ES-I3 (cell line): Measurements from ENCODE around the gene PCBP3.
"Not testable (repeated sequence)": the region's sequence is repeated elsewhere in the genome, so short reads cannot be mapped to it uniquely, and the experiment has no call there.

Experiments used
- H3K36me3 ChIP-seq: 2 replicates; pipeline ENCODE4 v1.6.1; 2013; ENCODE audit warnings: mild to moderate bottlenecking, low read length, control low read depth, moderate library complexity; ENCODE audit not compliant: insufficient read depth
- H3K4me1 ChIP-seq: 2 replicates; pipeline ENCODE4 v1.6.1; 2013; ENCODE audit warnings: mild to moderate bottlenecking, control low read depth, low read length; ENCODE audit not compliant: insufficient read depth
- H3K9ac ChIP-seq: 2 replicates; pipeline ENCODE4 v1.6.1; 2013; ENCODE audit warnings: low read depth, mild to moderate bottlenecking, low read length, moderate library complexity
- H3K9me3 ChIP-seq: 2 replicates; pipeline ENCODE4 v1.6.1; 2013; ENCODE audit warnings: mild to moderate bottlenecking, low read length, moderate library complexity; ENCODE audit not compliant: control insufficient read depth, insufficient read depth

PCBP3 gene

GRCh38 chr21:45643021-45643980 is at the start of gene PCBP3:
TSS of gene PCBP3 (plus strand) at chr21:45643725. CDS start at chr21:45850086, 206,361 bp downstream.
- no peaks in the 10 kb centered on the region; the same call in 1 of the 2 replicates for H3K9me3 ChIP-seq
- H3K4me1 ChIP-seq: peaks cover 14% of the 10 kb centered on the region; the same call in 1 of the 2 replicates
- peak within 1 kb of the TSS; percentile 61; the same call in 1 of the 2 replicates for H3K9ac ChIP-seq
- no peaks in the 10 kb centered on the region for H3K36me3 ChIP-seq

GRCh38 chr21:45594721-45595489 is 48.6 kb upstream of the PCBP3 start:
- Histone ChIP-seq H3K36me3 (no peaks in the 10 kb centered on the region), H3K9ac (no peak overlapping the region), H3K9me3 (no peaks in the 10 kb centered on the region), H3K4me1 (no peaks in the 10 kb centered on the region)

GRCh38 chr21:45595574-45596295 is 47.8 kb upstream of the PCBP3 start:
- H3K4me1 ChIP-seq: no peaks in the 10 kb centered on the region
- H3K36me3 ChIP-seq: no peaks in the 10 kb centered on the region
- no peaks in the 10 kb centered on the region for H3K9me3 ChIP-seq
- H3K9ac ChIP-seq: no peak overlapping the region

GRCh38 chr21:45596704-45597318 is 46.7 kb upstream of the PCBP3 start:
- Histone ChIP-seq H3K9me3 (no peaks in the 10 kb centered on the region), H3K9ac (no peak overlapping the region), H3K4me1 (no peaks in the 10 kb centered on the region), H3K36me3 (no peaks in the 10 kb centered on the region)

- no peaks in the 10 kb centered on the region for H3K4me1 ChIP-seq
- no peaks in the 10 kb centered on the region for H3K36me3 ChIP-seq
- H3K9me3 ChIP-seq: no peaks in the 10 kb centered on the region
- H3K9ac ChIP-seq: no peak overlapping the region
Observed at GRCh38 chr21:45598109-45598508, 45.4 kb upstream of the PCBP3 start.

DNA sequence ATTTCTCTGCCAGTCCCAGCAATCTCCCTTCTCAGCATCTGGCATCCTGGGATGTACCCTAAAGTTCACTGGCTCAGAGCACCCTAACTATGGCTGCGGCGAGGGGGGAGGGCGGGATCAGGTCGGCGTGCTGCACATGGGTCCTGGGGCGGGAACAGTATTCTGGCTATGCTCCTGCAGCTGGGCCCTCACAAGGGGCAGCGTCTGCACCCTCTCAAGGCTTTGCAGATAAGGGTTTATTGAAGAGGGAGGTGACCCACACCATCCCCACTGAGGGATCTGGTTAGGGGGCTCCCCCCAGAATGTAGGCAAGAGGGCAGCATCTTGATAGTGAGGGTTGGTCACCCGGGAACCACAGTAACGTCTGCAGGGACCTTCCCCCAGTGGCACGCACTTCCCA is 44.9 kb upstream of the PCBP3 start:
- Histone ChIP-seq H3K4me1 (no peaks in the 10 kb centered on the region), H3K9me3 (no peaks in the 10 kb centered on the region), H3K9ac (no peak overlapping the region), H3K36me3 (no peaks in the 10 kb centered on the region)

- no peaks in the 10 kb centered on the region for H3K9me3 ChIP-seq
- H3K9ac ChIP-seq: no peak overlapping the region
- H3K4me1 ChIP-seq: no peaks in the 10 kb centered on the region
- no peaks in the 10 kb centered on the region for H3K36me3 ChIP-seq
Observed at GRCh38 chr21:45599146-45599581, 44.4 kb upstream of the PCBP3 start.

DNA sequence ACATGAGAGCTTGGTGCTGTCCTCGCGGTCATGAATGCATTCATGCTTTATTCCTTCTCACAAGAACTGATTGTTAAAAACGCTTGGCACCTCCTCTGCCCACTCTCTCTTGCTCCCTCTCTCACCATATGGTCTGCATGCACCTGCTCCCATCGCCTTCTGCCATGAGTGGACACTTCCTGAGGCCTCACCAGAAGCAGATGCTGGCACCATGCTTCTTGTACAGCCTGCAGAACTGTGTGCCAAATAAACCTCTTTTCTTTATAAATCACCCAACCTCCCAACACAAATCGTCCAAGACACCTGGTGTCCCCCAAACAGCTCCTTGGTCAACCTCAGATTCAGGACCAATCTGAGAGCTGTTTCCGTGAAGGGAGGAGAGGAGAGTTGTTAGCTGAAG is 43.3 kb upstream of the PCBP3 start:
- no peaks in the 10 kb centered on the region for H3K36me3 ChIP-seq
- H3K9me3 ChIP-seq: peaks cover 4% of the 10 kb centered on the region; the same call in 1 of the 2 replicates
- no peak overlapping the region for H3K9ac ChIP-seq
- no peaks in the 10 kb centered on the region for H3K4me1 ChIP-seq

DNA sequence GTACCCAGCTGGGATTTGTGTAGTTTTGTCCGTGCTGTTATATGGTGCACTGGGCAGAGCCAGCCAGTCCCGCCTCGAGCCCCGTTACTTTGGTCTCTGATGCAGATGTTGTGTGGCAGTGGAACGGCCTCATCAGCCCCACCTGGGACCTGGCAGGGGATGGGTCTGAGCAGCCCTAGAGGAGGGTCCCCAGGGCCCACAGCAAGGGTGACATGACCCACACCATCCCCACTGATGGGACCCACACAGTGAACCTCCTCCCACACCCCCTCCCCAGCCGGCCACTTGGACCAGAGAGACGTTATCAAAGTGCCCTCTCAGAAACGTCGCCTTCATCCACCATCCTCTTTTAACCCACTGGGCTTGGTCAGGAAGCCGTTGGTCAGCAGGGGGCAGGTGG is 42.0 kb upstream of the PCBP3 start:
- no peaks in the 10 kb centered on the region for H3K4me1 ChIP-seq
- peaks cover 4% of the 10 kb centered on the region; the same call in 1 of the 2 replicates for H3K9me3 ChIP-seq
- no peak overlapping the region for H3K9ac ChIP-seq
- H3K36me3 ChIP-seq: no peaks in the 10 kb centered on the region

DNA sequence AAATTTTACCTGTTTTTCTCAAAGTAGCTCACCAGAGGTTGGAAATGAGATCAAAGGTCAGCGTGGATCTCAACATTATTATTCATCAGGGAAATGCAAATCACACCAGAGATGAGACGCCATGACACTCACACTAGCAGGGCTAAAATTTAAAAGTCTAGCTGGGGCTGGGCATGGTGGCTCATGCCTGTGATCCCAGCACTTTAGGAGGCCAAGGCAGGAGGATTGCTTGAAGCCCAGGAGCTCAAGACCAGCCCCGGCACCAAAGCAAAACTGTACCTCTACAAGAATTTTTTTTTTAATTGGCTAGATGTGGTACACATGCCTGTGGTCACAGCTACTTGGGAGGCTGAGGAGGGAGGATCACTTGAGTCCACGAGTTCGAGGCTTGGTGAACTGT is 41.4 kb upstream of the PCBP3 start:
- H3K9me3 ChIP-seq: peaks cover 4% of the 10 kb centered on the region; the same call in 1 of the 2 replicates
- no peak overlapping the region for H3K9ac ChIP-seq
- H3K36me3 ChIP-seq: no peaks in the 10 kb centered on the region
- H3K4me1 ChIP-seq: no peaks in the 10 kb centered on the region

DNA sequence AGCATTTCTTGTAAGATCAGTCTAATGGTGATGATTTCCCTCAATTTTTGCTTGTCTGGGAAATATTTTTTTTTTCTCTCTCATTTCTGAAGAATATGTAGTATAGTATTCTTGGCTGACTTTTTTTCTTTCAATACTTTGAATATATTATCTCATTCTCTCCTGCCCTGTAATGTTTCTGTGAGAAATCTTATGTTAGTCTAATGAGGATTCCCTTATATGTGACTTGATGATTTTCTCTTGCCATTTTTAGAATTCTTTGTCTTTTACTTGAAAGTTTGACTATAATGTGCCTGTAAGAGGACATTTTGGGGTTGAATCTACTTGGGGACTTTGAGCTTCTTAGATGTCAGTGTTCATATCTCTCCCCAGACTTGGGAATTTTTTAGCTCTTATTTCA is 40.0 kb upstream of the PCBP3 start:
- peaks cover 4% of the 10 kb centered on the region; the same call in 1 of the 2 replicates for H3K9me3 ChIP-seq
- H3K9ac ChIP-seq: no peak overlapping the region
- H3K36me3 ChIP-seq: no peaks in the 10 kb centered on the region
- no peaks in the 10 kb centered on the region for H3K4me1 ChIP-seq

DNA sequence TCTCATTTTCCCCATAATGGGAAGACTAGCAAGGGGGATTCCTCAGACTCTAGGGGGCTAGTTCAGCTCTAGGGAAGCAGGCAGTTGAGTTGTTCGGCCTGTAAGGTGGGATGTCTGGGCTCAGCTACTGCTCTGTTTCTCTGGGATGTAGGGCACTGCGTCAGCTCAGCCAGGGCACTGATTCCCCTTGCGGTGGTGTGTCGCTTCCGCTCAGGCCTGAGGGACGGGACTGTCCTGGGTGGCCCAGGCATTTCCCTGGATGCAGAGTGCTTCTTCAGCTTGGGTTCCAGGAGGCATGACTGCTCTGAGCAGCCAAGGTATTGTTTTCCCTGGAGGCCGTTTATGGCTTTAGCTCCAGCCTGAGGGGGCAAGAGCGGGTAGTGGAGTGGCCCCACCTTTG is 38.8 kb upstream of the PCBP3 start:
- H3K4me1 ChIP-seq, H3K9me3 ChIP-seq, H3K36me3 ChIP-seq, H3K9ac ChIP-seq: not testable (repeated sequence)

DNA sequence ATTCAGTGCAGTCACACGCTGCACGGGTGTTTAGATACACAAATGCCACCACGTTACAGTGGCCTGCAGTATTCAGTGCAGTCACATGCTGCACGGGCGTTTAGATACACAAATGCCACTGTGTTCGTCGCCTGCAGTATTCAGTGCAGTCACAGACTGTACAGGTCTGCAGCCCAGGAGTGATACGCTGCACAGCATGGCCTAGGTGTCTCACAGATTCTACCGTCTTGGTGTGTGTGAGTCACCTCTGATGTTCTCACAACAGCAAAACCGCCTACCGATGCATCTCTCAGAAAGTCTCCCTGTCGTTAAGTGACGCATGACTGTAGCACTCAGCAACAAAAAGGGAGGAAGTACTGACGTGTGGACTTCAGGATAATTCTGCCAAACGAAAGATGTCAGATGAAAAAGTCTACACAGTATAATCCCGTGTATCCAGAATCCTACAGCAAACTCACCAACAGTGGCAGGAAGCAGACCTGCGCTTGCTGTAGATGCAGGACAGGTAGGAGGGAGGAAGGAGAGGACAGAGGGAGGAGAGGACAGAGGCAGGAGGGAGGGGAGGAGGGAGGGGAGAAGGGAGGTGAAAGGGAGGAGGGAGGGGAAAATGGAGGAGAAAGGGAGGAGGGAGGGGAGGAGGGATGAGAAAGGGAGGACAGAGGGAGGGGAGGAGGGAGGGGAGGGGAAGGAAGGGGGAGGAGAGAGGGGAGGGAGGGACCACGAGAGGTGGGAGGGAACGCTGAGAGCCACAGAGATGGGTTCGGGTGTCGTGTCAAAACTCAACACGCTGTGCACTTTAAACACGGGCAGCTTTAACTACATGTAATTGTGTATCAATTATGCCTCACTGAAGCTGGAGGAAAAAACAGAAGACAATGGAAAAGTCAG is 36.3 kb upstream of the PCBP3 start:
- peaks cover 4% of the 10 kb centered on the region; the same call in 1 of the 2 replicates for H3K9me3 ChIP-seq
- H3K9ac ChIP-seq: no peak overlapping the region
- no peaks in the 10 kb centered on the region for H3K36me3 ChIP-seq
- no peaks in the 10 kb centered on the region for H3K4me1 ChIP-seq
